PFSK-1 (cell line): Measurements from ENCODE around the gene SEMA3C.

Experiments
- FOXP2 ChIP-seq: optimal IDR thresholded peaks from 2 replicates; pipeline ENCODE3; 2011; ENCODE audit warnings: borderline replicate concordance, control low read depth, inconsistent platforms; ENCODE audit not compliant: insufficient read depth; ENCODE audit errors: extremely low read length, extremely low read depth
- POLR2AphosphoS5 ChIP-seq: IDR thresholded peaks from 2 replicates; pipeline ENCODE4 v1.6.1; 2012; ENCODE audit warnings: low read depth, mild to moderate bottlenecking, control low read depth, low read length, moderate library complexity
- SIN3A ChIP-seq: IDR thresholded peaks from 2 replicates; pipeline ENCODE4 v1.6.1; 2012; ENCODE audit warnings: mild to moderate bottlenecking, low read length, moderate library complexity, borderline replicate concordance; ENCODE audit not compliant: insufficient read depth
- TAF1 ChIP-seq: IDR thresholded peaks from 2 replicates; pipeline ENCODE4 v1.6.1; 2012; ENCODE audit warnings: low read length, control low read depth, borderline replicate concordance; ENCODE audit not compliant: insufficient read depth
- TF ChIP-seq, protein P1 (sequence below), 2 experiments: IDR thresholded peaks; 2 replicates each; pipeline versions ENCODE4 v1.6.1 to v1.8.0; 2011 to 2012; ENCODE audit warnings: low read depth in 2 of 2, low read length in 2 of 2, control low read depth in 1 of 2, inconsistent platforms in 1 of 2, mild to moderate bottlenecking in 1 of 2, moderate library complexity in 1 of 2; ENCODE audit not compliant: insufficient read depth in 1 of 2

The SEMA3C gene

DNA sequence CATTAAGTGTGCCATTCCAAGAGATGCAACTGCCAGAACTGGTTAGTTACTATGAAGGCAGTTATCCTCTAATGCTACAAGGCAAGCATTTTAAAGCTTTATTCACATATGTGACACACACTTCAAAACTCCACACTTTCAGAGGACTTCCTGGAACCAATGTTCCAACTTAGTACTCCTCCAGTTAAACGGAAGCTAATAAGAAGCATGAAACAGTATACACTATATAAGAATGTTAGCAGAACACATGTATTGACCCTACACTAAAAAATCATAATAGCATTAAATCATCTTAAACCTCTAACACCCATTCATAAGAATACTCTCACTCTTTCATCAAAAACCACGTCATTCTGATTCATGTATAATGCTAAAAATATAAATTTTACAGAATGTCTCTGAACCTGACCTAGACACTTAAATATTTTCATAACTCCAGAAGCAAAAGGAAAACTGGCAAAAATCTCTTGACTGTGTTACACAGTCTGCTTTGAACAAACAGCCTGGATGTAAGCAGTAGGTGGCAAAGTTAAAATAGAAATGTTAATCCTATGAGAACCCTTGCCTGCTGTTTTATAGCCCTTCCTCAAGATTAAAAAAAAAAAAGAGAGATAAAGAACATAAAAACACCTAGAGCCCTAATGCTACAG, 135.0 kb downstream of the SEMA3C start:
- TF ChIP-seq, protein P1, sequence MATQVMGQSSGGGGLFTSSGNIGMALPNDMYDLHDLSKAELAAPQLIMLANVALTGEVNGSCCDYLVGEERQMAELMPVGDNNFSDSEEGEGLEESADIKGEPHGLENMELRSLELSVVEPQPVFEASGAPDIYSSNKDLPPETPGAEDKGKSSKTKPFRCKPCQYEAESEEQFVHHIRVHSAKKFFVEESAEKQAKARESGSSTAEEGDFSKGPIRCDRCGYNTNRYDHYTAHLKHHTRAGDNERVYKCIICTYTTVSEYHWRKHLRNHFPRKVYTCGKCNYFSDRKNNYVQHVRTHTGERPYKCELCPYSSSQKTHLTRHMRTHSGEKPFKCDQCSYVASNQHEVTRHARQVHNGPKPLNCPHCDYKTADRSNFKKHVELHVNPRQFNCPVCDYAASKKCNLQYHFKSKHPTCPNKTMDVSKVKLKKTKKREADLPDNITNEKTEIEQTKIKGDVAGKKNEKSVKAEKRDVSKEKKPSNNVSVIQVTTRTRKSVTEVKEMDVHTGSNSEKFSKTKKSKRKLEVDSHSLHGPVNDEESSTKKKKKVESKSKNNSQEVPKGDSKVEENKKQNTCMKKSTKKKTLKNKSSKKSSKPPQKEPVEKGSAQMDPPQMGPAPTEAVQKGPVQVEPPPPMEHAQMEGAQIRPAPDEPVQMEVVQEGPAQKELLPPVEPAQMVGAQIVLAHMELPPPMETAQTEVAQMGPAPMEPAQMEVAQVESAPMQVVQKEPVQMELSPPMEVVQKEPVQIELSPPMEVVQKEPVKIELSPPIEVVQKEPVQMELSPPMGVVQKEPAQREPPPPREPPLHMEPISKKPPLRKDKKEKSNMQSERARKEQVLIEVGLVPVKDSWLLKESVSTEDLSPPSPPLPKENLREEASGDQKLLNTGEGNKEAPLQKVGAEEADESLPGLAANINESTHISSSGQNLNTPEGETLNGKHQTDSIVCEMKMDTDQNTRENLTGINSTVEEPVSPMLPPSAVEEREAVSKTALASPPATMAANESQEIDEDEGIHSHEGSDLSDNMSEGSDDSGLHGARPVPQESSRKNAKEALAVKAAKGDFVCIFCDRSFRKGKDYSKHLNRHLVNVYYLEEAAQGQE (IDR thresholded peaks at IDR 0.05; ENCODE audit: insufficient read depth in 1 of 2, low read depth in 2 of 2, low read length in 2 of 2), result no peak
- no peak for TF ChIP-seq FOXP2
- TF ChIP-seq TAF1, result no peak
- no peak for TF ChIP-seq SIN3A
- TF ChIP-seq POLR2AphosphoS5, result no peak

DNA sequence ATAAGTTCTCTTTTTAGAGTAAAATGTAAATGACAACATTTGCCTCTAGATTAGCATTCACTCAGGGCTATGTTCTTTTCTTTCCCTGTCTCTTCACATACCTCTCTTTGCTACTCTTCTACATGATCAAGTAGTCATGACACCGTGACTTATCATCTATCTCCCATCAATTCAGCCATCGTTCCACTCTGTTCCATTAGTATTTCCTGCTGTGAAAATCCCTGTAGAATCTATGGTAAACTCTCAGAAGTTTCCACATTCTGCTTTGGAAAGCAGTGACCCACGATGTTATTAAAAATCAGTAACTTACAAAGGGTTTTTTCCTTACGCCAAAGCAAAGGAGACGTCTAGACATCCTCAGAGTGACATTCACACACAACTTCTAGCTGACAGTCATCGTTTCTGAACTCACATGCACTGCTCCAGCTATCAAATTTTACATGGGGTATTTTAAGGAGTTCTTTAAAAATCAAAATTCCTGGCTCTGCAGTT, 135.6 kb downstream of the SEMA3C start:
- TF ChIP-seq FOXP2 (no peak), POLR2AphosphoS5 (no peak), TAF1 (no peak), SIN3A (no peak)
- TF ChIP-seq, protein P1 (IDR thresholded peaks at IDR 0.05; ENCODE audit: insufficient read depth in 1 of 2, low read depth in 2 of 2, low read length in 2 of 2), result no peak

DNA sequence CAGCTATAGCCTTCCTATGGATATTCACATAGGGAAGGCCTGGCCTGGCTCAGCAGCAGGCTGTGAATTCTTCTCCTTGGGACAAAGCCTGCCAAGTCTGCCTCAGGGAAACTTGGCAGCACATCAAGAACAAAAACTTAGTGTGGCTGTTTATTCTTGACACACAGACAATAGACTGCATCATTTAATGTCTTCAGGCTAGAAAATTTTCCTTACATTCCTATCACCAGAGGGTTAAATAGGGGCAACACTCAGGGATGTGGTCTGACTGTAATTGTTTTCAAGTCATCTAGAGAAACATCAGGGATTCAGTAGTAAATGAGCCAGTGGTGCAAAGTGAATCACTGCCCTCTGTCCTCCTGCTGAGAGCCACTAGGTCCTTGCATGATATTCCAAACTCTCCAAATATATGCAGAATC, 137.3 kb downstream of the SEMA3C start:
- TF ChIP-seq POLR2AphosphoS5, result no peak
- TF ChIP-seq SIN3A, result no peak
- TF ChIP-seq, protein P1 (IDR thresholded peaks at IDR 0.05; ENCODE audit: insufficient read depth in 1 of 2, low read depth in 2 of 2, low read length in 2 of 2), result no peak
- TF ChIP-seq TAF1, result no peak
- no peak for TF ChIP-seq FOXP2

DNA sequence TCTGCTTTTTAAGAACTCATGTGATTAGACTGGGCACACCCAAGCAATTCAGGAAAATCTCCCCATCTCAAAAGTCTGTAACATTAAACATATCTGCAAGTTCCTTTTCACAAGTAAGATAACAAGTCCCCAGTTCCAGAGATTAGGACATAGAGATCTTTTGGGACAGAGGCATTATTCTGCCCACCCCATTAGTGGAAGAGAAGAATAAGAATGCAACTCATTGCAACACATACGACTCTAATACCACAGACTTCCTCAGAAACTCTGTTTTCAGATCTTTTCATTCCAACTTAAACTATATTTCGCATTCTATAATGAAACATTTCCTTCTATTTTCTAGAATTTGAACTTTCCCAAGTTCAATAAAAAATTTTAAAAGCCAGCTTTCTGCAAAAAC, 137.7 kb downstream of the SEMA3C start:
- TF ChIP-seq, protein P1 (IDR thresholded peaks at IDR 0.05; ENCODE audit: insufficient read depth in 1 of 2, low read depth in 2 of 2, low read length in 2 of 2), result no peak
- TF ChIP-seq POLR2AphosphoS5 (no peak), FOXP2 (no peak), TAF1 (no peak), SIN3A (no peak)
